Gastrocnemius medialis (tissue), 4 donors: ENCODE measurements around the gene USP17L13.
"Not testable (repeated sequence)": the region's sequence is repeated elsewhere in the genome, so short reads cannot be mapped to it uniquely, and the experiment has no call there.

Experiments used
- POLR2A ChIP-seq, 2 donors: fragments of 450-650 bp; IDR thresholded peaks; one replicate each; pipeline ENCODE4 v1.6.1; 2017; ENCODE audit warnings: antibody characterized with exemption in 2 of 2, mild to moderate bottlenecking in 2 of 2, moderate library complexity in 2 of 2
- TF ChIP-seq, protein P1 (sequence below), 5 experiments: fragments of 450-650 bp in 3 of 5; fragments of 200-600 bp in 2 of 5; sonication (generic) in 2 of 5; IDR thresholded peaks in 4 of 5; conservative IDR thresholded peaks in 1 of 5; 1 replicate in 4 of 5; 2 replicates in 1 of 5; pipeline ENCODE4 v1.5.1; 2016 to 2019; ENCODE audit warnings: antibody characterized with exemption in 5 of 5, mild to moderate bottlenecking in 3 of 5, moderate library complexity in 3 of 5

DNA sequence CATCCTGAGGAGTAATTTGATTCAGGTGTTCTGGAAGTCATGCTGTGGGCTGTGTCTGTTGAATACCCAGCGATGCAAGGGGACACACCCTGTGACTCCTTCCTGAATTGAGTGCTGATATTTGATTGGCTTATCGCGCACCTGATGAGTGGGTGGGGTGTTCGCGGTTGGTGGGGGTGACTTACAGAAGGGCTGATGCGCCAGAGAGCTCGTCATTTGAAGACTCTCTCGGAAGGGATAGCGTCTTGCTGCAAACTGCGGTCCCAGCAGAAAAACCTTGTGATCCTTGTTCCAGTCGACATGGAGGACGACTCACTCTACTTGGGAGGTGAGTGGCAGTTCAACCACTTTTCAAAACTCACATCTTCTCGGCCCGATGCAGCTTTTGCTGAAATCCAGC lies 9.6 kb upstream of the USP17L13 start, which contains the start of gene USP17L11:
- TF ChIP-seq, protein P1, sequence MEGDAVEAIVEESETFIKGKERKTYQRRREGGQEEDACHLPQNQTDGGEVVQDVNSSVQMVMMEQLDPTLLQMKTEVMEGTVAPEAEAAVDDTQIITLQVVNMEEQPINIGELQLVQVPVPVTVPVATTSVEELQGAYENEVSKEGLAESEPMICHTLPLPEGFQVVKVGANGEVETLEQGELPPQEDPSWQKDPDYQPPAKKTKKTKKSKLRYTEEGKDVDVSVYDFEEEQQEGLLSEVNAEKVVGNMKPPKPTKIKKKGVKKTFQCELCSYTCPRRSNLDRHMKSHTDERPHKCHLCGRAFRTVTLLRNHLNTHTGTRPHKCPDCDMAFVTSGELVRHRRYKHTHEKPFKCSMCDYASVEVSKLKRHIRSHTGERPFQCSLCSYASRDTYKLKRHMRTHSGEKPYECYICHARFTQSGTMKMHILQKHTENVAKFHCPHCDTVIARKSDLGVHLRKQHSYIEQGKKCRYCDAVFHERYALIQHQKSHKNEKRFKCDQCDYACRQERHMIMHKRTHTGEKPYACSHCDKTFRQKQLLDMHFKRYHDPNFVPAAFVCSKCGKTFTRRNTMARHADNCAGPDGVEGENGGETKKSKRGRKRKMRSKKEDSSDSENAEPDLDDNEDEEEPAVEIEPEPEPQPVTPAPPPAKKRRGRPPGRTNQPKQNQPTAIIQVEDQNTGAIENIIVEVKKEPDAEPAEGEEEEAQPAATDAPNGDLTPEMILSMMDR (IDR thresholded peaks at IDR 0.05 in 4 of 5, conservative IDR thresholded peaks at IDR 0.05 in 1 of 5): not testable (repeated sequence)
- TF ChIP-seq POLR2A (IDR thresholded peaks at IDR 0.05): not testable (repeated sequence)
